GM19372 (cell line): ENCODE data around the gene ENO2.
"Not testable (repeated sequence)": the region's sequence is repeated elsewhere in the genome, so short reads cannot be mapped to it uniquely, and the experiment has no call there.

Experiments
- ATAC-seq: cut with Tn5 transposase; IDR thresholded peaks from one replicate; pipeline ENCODE4 v1.9.1; 2021; ENCODE audit warnings: mild to moderate bottlenecking, low read depth, moderate library complexity; ENCODE audit not compliant: unreplicated experiment

ENO2 gene

DNA sequence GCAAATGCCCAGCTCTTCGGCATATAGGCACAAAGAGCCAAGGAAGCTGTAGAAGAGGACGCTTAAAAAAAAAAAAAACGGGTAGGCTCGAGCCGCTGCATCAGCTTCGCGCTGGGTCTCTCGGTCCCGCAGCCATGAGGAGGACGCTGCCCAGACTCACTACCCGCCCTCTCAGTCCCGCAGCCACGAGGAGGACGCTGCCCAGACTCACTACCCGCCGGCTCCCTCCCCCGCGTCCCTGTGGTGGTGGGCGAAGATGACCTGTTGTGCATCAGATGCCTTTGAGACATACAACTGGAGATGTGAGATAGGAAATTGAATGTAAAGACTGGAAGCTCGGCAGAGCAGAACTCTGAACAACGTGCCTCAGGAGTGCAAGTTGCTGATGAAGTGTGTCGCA is 29.8 kb upstream of the ENO2 start:
- ATAC-seq = no peak

DNA sequence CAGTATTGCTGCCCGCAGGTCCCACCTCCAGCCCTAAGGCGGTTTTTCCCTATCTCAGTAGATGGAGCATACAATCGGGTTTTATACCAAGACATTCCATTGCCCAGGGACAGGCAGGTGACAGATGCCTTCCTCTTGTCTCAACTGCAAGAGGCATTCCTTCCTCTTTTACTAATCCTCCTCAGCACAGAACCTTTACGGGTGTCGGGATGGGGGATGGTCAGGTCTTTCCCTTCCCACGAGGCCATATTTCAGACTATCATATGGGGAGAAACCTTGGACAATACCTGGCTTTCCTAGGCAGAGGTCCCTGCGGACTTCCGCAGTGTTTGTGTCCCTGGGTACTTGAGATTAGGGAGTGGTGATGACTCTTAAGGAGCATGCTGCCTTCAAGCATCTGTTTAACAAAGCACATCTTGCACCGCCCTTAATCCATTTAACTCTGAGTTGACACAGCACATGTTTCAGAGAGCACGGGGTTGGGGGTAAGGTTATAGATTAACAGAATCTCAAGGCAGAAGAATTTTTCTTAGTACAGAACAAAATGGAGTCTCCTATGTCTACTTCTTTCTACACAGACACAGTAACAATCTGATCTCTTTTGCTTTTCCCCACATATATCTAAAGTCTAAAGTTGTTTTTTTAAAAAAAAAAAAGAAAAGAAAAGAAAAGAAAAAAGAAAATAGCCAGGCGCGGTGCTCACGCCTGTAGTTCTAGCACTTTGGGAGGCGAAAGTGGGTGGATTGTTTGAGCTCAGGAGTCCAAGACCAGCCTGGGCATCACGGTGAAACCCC is 28.0 kb upstream of the ENO2 start:
- ATAC-seq = not testable (repeated sequence)

- no peak for ATAC-seq
These were observed 26.9 kb upstream of the ENO2 start for GRCh38 chr12:6887460-6887859.

DNA sequence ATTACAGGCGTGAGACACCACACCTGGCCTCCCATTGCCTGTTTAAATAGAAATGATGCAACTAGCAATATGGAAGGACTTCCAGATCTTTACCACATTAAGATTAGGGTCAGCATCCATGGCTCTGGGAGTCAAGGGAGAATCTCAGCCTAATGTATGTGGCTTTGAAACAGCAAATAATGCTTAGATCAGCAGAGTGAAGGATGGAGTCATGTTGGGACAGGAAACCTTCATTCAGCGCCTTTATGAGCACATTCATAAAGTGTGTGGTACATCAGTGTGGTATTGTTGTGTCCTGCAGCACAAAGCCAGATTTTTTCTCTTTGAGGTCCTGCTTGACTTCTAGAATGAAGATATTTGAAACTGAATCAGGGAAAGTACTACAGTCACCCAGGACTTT is 26.0 kb upstream of the ENO2 start:
- no peak for ATAC-seq

DNA sequence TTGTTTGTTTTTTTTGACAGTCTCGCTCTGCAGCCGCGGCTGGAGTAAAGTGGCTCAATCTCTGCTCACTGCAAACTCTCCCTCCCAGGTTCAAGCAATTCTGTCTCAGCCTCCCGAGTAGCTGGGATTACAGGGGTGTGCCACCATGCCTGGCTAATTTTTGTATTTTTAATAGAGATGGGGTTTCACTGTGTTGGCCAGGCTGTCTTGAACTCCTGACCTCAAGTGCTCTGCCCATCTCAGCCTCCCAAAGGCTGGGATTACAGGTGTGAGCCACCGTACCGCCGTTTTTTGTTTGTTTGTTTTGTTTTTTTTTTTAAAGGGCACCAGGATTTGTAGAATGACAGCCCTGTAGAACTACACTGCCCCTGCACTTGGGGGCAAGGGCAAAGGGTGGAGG is 25.6 kb upstream of the ENO2 start:
- ATAC-seq = not testable (repeated sequence)

DNA sequence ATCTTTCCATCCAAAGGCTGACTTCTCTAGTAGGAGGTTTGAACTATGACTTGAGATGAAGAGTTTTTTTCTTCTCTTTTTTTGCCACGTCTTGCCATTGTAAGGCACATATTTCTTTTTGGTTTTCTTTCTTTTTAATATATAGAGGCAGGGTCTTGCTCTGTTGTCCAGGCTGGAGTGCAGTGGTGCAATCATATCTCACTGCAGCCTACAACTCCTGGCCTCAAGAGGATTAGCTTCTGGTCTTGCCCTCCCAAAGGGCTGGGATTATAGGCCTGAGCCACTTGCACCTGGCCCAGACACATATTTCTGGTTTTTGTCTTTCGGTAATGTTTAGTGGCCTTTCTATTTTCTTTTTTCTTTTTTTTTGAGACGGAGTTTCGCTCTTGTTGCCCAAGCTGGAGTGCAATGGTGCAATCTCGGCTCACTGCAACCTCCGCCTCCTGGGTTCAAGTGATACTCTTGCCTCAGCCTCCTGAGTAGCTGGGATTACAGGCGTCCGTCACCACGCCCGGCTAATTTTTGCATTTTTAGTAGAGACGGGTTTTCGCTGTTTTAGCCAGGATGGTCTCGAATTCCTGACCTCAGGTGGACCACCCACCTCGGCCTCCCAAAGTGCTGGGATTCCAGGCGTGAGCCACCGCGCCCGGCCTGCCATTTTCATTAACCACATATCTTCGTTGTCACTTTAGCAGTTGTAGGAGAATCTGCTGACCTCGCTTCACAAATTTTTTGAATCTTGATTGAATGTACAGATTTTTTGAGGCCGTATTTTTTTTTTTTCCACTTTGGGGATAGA is 24.4 kb upstream of the ENO2 start:
- ATAC-seq = not testable (repeated sequence)

GRCh38 chr12:6890789-6891645 is 23.4 kb upstream of the ENO2 start:
- ATAC-seq = peak; percentile 96

DNA sequence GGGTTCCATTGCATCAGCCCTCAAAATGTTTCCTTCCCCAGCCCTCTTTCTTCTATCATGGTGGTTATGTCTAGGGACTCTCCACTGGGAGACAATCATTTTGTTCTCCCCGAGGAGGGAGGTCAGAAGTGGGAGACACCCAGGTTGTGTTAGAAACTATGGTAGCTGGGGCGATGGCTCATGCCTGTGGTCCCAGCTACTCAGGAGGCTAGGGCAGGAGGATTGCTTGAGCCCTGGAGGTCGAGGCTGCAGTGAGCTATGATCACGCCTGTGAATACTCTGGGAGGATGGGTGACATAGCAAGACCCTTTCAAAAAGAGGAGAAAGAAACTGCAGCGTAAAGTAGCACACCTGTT is 22.8 kb upstream of the ENO2 start:
- no peak for ATAC-seq

GRCh38 chr12:6892683-6893082 is 21.7 kb upstream of the ENO2 start:
- not testable (repeated sequence) for ATAC-seq

DNA sequence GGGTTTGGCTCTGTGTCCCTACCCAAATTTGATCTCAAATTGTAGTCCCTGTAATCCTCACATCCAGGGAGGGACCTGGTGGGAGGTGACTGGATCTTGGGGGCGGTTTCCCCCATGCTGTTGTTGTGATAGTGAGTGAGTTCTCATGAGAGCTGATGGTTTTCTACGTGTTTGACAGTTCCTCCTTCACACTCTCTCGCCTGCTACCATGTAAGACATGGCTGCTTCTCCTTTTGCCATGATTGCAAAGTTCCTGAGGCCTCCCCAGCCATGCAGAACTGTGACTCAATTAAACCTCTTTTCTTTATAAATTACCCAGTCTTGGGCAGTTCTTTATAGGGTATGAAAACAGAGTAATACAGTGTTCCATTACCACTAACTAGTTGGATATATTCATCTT is 20.1 kb upstream of the ENO2 start:
- ATAC-seq = no peak

DNA sequence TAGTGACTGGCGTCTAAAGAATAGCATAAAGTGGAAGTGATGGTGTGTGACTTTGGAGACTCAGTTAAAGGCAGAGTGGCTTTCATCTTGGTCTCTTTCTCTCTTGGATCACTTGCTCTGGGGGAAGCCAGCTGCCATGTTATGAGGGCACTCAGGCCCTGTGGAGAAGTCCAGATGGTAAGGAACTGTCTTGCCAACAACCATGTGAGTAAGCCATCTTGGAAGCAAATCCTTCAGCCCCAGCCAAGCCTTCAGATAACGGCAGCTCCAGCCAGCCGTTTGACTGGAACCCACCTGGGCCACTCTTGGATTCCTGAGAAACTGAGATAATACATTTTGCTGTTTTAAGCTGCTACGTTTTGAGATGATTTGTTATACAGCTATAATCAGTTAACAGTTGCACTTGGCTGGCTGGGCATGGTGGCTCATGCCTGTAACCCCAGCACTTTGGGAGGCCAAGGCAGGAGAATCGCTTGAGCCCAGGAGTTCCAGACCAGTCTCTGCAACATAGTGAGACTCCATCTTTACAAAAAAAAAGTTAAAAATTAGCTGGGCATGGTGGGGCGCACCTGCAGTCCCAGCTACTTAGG is 17.4 kb upstream of the ENO2 start:
- no peak for ATAC-seq

- no peak for ATAC-seq
These were observed 15.0 kb upstream of the ENO2 start for GRCh38 chr12:6899427-6899826.

DNA sequence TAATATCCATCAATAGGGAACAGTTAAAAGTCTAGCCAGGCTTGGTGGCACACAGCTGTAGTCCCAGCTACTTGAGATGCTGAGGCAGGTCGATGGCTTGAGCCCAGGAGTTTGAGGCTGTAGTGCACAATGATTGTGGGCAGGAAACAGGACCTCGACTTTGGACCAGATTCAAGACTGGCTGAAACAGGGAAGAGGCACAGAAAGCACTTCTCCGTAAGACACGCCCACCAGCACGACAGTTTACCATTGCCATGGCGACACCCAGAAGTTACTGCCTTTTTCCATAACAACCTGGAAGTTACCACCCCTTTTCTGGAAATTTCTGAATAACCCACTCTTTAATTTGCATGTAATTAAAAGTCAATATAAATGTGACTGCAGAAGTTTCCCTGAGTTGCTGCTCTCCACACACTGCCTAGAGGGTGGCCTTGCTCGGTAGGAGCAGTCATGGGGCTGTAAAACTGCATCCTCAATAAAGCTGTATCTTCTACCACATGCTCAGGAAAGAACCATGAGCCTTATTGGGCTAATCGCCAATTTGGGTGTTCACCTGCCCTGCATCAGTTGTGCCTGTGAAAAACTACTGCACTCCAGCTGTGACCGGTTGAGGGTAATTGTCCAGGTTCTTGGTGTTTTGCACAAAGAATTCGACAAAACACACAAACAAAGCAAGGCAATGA is 14.4 kb upstream of the ENO2 start:
- ATAC-seq = no peak

DNA sequence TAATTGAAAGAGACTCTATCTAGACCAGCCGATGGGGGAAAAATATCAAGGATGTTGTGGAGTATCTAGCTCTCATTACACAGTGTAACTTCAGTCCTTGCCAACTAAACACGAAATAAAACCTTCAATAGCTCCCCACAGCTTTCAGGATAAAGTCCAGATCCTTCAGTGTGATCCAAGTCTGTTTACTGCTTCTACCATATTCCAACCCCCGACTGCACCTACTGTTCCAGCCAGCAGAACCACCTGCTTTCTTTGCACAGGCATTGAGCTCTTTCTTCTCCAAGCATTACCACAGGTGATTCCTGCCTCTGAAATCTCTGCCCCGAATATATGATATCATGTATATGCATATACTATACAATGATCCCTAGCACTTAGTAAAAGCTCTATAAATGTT is 11.9 kb upstream of the ENO2 start:
- ATAC-seq = no peak

GRCh38 chr12:6903722-6904121 is 10.7 kb upstream of the ENO2 start:
- no peak for ATAC-seq

- ATAC-seq = peak; percentile 89
These were observed 9.8 kb upstream of the ENO2 start, which contains the start of gene LRRC23 for GRCh38 chr12:6904280-6905276. Gene LRRC23 (plus strand): TSS chr12:6904822. CDS start chr12:6905634, 812 bp downstream.

- ATAC-seq = no peak
These were observed 8.9 kb upstream of the ENO2 start for GRCh38 chr12:6905414-6906040.

GRCh38 chr12:6908141-6908540 is 6.2 kb upstream of the ENO2 start:
- ATAC-seq = not testable (repeated sequence)
